ENCODE data around the gene KHNYN.

KHNYN gene

DNA sequence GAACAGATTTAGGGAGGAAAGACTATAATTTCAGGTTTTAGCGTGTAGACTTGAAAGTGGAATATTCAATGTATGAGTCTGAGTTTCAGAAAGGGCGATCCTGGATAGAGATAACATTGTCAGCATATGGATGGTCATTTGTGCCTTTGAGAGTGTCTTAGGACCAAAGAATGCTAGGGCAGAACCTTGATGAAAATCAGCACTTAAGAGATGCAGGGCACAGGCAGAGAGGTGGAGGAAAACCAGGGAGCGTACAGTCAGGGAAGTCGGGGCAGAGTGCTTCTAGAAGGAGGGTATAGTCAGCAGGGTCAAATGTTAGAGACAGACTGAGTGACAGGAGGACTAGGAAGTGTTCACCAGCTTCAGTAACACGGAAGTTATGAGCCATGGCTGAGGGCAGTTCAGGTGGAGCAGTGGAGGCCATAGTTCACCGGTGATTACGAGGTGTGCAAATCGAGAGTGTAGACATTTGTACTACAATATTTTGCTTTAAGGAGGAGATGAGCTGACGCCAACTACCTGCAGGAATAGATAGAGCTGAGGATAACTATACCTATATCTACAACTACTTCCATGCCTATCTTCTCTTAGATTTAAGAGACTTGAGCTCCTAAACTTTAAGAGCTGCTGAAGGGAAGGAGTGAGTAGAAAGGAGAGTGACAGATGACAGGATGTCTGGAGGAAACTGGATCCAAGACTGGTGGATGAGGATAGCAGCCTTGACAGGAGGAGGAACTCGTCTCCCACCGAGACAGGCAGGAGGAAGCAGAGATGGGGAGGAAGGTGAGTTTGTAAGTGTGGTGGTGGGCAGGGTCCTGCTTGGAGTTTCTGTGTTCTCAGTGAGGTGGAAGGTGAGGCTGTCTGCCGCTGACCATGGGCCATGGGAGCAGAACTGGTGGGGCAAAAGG is 6.8 kb upstream of the KHNYN start:
- no peak for DNase-seq (ENCODE audit: low spot score)

DNA sequence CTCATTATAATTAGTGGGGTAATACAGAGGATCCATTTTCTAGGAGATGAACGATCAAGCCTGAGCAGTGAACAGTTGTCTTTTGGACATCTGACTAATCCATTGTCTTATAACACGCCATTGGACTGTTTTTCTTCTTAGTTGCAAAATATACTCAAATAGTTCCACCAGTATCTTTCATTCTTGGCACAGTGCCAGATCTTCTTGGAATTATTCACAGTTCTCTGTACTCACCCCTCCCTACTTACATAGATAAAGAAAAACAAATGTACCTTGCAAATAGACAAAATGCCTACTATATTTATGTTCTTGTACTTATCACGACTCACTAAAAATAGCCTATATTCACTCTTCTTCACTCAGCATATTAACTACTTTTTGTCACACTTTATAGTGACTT is 4.0 kb upstream of the KHNYN start:
- DNase-seq (ENCODE audit: low spot score): peak; percentile 59

- DNase-seq (ENCODE audit: low spot score): no peak
These were observed 3.4 kb upstream of the KHNYN start for GRCh38 chr14:24426150-24426911.

DNA sequence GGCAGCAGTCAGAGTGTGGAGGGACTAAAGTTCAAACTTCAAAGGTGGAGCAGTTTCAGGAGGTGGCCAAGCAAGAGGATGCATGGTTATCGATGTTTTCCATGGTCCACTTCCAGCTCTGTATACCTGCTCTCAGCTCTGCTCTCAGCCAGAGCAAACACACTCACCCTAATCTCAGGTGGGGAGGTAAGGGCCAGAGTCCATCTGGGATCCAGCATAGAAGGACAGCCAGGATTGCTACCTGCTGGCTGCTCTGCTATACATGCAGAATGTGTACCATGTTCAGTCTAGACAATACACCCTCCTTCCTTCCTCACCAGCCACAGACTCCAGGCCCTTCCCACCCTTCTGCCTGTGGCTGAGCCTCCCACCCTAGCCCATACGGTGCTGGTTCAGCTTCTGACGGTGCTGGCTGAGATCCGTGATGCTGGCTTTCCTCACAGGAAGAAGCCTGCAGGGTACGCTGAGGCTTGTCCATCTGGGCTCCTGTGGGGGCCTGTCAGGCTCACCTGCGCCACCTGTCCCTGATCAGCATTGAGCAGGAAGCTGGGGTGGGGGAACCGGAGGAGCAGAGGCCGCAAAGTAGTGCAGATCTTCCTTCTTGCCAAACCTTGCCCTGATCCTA is 2.7 kb upstream of the KHNYN start:
- DNase-seq (ENCODE audit: low spot score): peak; percentile 97

- DNase-seq (ENCODE audit: low spot score): no peak
These were observed 1.9 kb upstream of the KHNYN start for GRCh38 chr14:24427537-24428508.

DNA sequence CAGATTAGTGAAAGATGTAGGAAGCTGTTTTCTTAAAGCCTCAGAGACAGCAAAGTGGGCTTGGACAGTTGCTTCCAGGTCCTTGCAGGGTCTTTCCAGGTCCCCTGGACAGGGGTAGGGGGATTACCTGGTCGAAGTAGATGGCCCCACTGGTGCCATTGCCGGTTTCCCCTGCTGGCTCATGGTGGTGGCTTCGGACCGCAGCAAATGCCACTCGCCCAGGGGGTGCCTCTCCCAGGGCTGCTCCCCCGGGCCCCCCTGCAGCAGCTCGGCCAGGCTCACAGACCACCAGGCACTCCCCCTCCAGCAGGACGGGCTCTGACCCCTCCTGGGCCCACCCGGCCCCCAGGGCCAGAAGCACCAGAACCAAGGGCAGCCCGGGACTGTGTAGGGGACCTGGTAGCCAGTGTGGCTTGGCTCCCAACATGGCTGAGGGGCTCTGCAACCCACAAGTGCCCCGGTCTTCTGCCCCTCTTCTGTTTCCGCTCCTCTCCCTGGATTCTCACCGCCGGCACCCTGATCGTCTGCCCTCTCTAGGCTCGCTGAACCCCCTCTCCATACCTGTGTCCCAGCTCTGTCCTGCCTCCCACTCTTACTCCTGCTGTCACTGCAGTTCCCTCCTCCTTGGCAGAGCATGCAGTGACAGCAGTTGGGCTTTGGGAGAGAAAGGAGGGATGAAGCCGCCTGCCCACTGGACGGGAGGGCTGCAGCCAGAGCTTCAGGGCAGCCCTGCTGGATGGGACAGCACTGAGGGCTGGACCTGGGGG is 943 bp upstream of the KHNYN start:
- DNase-seq (ENCODE audit: low spot score): peak; percentile 90

- peak; percentile 53 for DNase-seq (ENCODE audit: low spot score)
These were observed 458 bp downstream of the KHNYN start for GRCh38 chr14:24430143-24430681.

GRCh38 chr14:24430682-24431568 is 1.2 kb downstream of the KHNYN start:
- DNase-seq (ENCODE audit: low spot score): peak; percentile 36

- DNase-seq (ENCODE audit: low spot score): peak; percentile 97
These were observed 2.0 kb downstream of the KHNYN start for GRCh38 chr14:24431569-24432258.

DNA sequence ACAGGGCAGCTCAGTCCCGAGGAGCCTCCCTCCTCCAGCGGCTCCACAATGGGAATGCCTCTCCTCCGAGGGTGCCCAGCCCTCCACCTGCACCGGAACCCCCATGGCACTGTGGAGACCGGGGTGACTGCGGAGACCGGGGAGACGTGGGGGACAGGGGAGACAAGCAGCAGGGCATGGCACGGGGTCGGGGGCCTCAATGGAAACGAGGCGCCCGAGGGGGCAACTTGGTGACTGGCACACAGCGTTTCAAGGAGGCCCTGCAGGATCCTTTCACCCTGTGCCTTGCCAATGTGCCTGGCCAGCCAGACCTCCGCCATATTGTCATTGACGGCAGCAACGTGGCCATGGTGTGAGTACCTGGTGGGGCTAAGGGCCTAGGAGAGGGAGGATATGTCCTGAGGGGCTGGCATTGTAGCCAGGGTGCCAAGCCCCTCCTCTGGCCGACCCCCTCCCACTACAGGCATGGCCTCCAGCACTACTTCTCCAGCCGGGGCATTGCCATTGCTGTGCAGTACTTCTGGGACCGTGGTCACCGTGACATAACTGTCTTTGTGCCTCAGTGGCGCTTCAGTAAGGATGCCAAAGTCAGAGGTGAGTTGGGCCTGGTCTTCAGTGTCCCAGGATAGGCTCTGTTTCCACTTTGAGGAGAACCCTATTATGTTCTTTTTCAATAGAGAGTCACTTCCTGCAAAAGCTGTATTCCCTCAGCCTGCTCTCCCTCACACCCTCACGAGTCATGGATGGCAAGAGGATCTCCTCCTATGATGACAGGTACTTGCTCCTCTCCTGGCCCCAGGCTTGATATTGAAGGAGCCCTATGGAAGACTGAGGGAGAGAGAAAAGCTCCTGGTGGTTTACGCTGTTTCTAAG is 2.7 kb downstream of the KHNYN start:
- peak; percentile 0 for DNase-seq (ENCODE audit: low spot score)

DNA sequence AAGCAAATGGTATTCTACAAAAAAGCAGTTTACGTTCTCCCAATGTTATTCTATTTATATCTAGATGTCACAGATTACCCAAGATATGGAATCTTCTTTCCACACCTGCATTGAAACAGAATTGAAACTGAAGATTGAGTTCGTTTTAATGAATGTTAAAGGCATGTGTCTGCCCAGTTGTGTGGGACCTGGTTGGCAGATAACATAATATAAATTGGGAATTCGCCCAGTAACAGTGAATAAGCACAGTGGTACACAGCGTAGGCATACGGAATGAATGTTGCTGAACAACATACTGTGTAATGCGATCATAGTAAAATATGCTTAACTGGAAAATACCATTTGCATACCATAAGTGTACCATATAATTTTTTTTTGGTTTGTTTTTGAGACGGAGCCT is 4.3 kb downstream of the KHNYN start:
- no peak for DNase-seq (ENCODE audit: low spot score)

GRCh38 chr14:24434676-24435075 is 4.9 kb downstream of the KHNYN start:
- DNase-seq (ENCODE audit: low spot score): no peak

DNA sequence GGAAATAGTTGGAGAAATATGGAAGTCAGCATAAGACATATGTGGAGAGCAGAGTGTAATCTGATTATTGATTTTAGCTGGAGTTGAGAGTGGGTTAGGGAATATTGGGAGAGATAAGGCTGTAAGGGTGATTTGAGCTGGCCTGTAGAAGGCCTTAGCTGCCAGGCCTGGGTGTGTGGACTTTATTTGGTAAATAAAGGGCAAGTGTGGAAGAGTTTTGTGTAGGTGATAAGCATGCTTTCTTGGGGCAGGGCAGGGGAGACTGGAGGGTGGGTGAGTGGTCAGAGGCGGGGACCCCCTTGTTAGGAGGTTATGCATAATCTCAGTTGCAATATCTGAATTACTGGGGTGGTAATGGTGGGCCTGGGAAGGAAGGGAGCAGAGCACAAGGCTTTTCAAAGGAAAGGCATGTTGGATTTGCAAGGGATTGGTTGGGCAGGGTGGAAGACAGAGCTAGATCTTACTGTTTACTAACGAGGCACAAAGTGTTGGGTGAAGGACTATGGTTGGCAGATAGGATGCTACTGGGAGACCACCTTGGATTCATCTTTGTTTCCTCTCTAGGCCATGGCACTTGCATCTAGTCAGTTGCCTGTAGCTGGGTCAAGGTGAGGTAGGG is 5.5 kb downstream of the KHNYN start:
- DNase-seq (ENCODE audit: low spot score): no peak

- DNase-seq (ENCODE audit: low spot score): peak; percentile 1
These were observed 6.2 kb downstream of the KHNYN start for GRCh38 chr14:24435998-24436354.

DNA sequence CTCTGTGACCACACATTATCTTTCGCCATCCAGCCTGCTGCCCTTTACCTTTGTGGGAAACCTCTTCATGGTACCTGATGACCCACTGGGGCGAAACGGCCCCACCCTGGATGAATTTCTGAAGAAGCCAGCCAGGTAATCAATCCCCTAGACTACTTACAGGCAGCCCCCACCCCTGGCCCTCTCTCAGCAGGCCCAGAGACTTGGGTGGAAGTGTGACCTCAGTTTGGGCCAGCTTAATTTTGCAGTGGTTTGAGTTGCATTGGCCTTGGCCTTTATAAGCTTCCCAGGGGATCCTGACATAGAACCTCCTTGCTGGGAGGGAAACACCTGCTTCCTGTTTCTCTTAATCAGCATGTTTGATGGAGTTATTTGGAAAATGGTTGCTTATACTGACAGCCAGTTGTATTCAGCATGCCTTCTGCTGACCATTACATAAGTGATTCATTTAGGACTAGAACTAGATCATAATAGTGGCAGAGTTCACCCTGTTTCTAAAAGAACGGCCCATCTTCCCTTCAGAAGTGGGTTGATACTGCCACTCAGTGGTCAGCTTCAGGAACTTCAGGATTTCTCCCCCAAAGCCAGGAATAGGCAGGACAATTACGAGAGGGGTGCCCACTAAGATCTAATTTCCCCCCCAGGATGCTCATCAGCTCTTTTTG is 6.7 kb downstream of the KHNYN start:
- DNase-seq (ENCODE audit: low spot score): peak; percentile 89

- no peak for DNase-seq (ENCODE audit: low spot score)
These were observed 7.4 kb downstream of the KHNYN start for GRCh38 chr14:24437020-24437735.
